Suprapubic skin (tissue), 3 donors: Measurements from ENCODE around the gene CYP4F3.

ENCODE experiments used
- CTCF ChIP-seq, 2 donors: fragments of 200-600 bp in 1 of 2; fragments of 450-650 bp in 1 of 2; sonication (generic) in 1 of 2; IDR thresholded peaks; one replicate each; pipeline ENCODE4 v1.5.1; 2016 to 2019; ENCODE audit warnings: antibody characterized with exemption in 2 of 2, mild to moderate bottlenecking in 1 of 2, moderate library complexity in 1 of 2
- POLR2A ChIP-seq, 2 donors: fragments of 450-650 bp; IDR thresholded peaks; one replicate each; pipeline ENCODE4 v1.6.1; 2017; ENCODE audit warnings: antibody characterized with exemption in 2 of 2, mild to moderate bottlenecking in 2 of 2, moderate library complexity in 2 of 2

DNA sequence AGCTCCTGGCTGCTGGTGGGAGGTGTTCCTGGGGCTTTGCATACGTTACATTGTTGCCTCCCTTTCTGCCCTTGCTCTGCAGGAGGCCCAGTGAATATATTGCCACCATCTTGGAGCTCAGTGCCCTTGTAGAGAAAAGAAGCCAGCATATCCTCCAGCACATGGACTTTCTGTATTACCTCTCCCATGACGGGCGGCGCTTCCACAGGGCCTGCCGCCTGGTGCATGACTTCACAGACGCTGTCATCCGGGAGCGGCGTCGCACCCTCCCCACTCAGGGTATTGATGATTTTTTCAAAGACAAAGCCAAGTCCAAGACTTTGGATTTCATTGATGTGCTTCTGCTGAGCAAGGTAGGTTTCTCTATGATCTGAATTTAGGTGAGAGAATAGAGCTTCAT lies 42.7 kb downstream of the CYP4F3 start:
- no peak for TF ChIP-seq POLR2A (IDR thresholded peaks at IDR 0.05)
- TF ChIP-seq CTCF (IDR thresholded peaks at IDR 0.05) = no peak
